NCI-H526 (cell line): Measurements from ENCODE around the gene FUBP3.

Source experiments
- DNase-seq, 2 experiments: peaks; one replicate each; lab custom pipeline; 2025; lab: John Stamatoyannopoulos, UW

Gene FUBP3

GRCh38 chr9:130607640-130608420 lies 28.5 kb downstream of the FUBP3 start:
- no peak for DNase-seq

- no peak for DNase-seq
These were observed 29.3 kb downstream of the FUBP3 start for GRCh38 chr9:130608554-130609134.

GRCh38 chr9:130609163-130609562 lies 29.8 kb downstream of the FUBP3 start:
- no peak for DNase-seq

- no peak for DNase-seq
These were observed 31.7 kb downstream of the FUBP3 start for GRCh38 chr9:130610862-130611707.

- no peak for DNase-seq
These were observed 37.1 kb downstream of the FUBP3 start for GRCh38 chr9:130616451-130616850.

GRCh38 chr9:130623466-130623865 lies 44.1 kb downstream of the FUBP3 start:
- DNase-seq = no peak

GRCh38 chr9:130624154-130624553 lies 44.8 kb downstream of the FUBP3 start:
- no peak for DNase-seq

GRCh38 chr9:130626249-130626996 lies 47.0 kb downstream of the FUBP3 start:
- DNase-seq = no peak

- no peak for DNase-seq
These were observed 47.7 kb downstream of the FUBP3 start for GRCh38 chr9:130627051-130627450.

- DNase-seq = no peak
These were observed 48.8 kb downstream of the FUBP3 start for GRCh38 chr9:130627896-130628792.

GRCh38 chr9:130629443-130630070 lies 50.2 kb downstream of the FUBP3 start:
- DNase-seq = no peak

GRCh38 chr9:130630071-130630450 lies 50.7 kb downstream of the FUBP3 start:
- no peak for DNase-seq

GRCh38 chr9:130630506-130631330 lies 51.3 kb downstream of the FUBP3 start:
- DNase-seq = no peak

GRCh38 chr9:130631331-130632080 lies 52.1 kb downstream of the FUBP3 start:
- no peak for DNase-seq

- no peak for DNase-seq
These were observed 52.8 kb downstream of the FUBP3 start for GRCh38 chr9:130632081-130632710.

- DNase-seq = no peak
These were observed 53.5 kb downstream of the FUBP3 start for GRCh38 chr9:130632841-130633240.

GRCh38 chr9:130633336-130634190 lies 54.2 kb downstream of the FUBP3 start:
- no peak for DNase-seq
